Heart left ventricle (tissue), 16 donors: ENCODE results near the gene ZNF274. TPM values are rescaled to one million over a fixed set of nuclear protein-coding genes. Genes with fewer than 3 reads are reported as not detected.

Experiments used
- ATAC-seq, 4 donors: fragments of 200-7000 bp; cut with Tn5 transposase; one replicate each; pipeline ENCODE4 v1.9.1; 2020 to 2022; ENCODE audit warnings: moderate library complexity in 4 of 4, mild to moderate bottlenecking in 3 of 4, moderate number of reproducible peaks in 1 of 4
- DNase-seq, 5 donors: peaks; one replicate each; pipeline ENCODE4 v3.0.0-alpha.2; 2020
- H3K27ac ChIP-seq, 12 donors: fragments of 200-600 bp; sonication (generic) in 4 of 12; one replicate each; pipeline versions ENCODE4 v1.5.0 to v1.8.0; 2016 to 2022; ENCODE audit warnings: mild to moderate bottlenecking in 2 of 12
- H3K27me3 ChIP-seq, 9 donors: fragments of 200-600 bp; sonication (generic) in 2 of 9; one replicate each; pipeline versions ENCODE4 v1.5.1 to v1.8.0; 2016 to 2022; ENCODE audit warnings: mild to moderate bottlenecking in 3 of 9
- H3K36me3 ChIP-seq, 9 donors: fragments of 200-600 bp; sonication (generic) in 2 of 9; one replicate each; pipeline versions ENCODE4 v1.5.0 to v1.8.0; 2018 to 2022; ENCODE audit warnings: mild to moderate bottlenecking in 2 of 9
- H3K4me1 ChIP-seq, 12 donors: fragments of 200-600 bp; sonication (generic) in 4 of 12; one replicate each; pipeline versions ENCODE4 v1.5.0 to v1.8.0; 2016 to 2022; ENCODE audit warnings: mild to moderate bottlenecking in 3 of 12
- H3K4me3 ChIP-seq, 12 donors: fragments of 200-600 bp; sonication (generic) in 4 of 12; one replicate each; pipeline versions ENCODE4 v1.5.0 to v1.8.0; 2017 to 2022; ENCODE audit warnings: mild to moderate bottlenecking in 9 of 12, moderate library complexity in 4 of 12
- H3K9me3 ChIP-seq, 12 donors: fragments of 200-600 bp; sonication (generic) in 4 of 12; one replicate each; pipeline versions ENCODE4 v1.5.0 to v1.8.0; 2016 to 2022; ENCODE audit warnings: mild to moderate bottlenecking in 1 of 12
- CTCF ChIP-seq, 12 donors: fragments of 200-600 bp; sonication (generic) in 4 of 12; IDR thresholded peaks; one replicate each; pipeline versions ENCODE4 v1.5.0 to v1.8.0; 2018 to 2022; ENCODE audit warnings: antibody characterized with exemption in 12 of 12, mild to moderate bottlenecking in 5 of 12
- POLR2A ChIP-seq, 2 donors: fragments of 450-650 bp; IDR thresholded peaks; one replicate each; pipeline ENCODE4 v1.6.1; 2017; ENCODE audit warnings: antibody characterized with exemption in 2 of 2, mild to moderate bottlenecking in 2 of 2, moderate library complexity in 2 of 2
- WGBS, 4 donors: extraction: QIAGEN DNeasy Blood & Tissue Kit in 2 of 4; methylation state at CpG; one replicate each; pipeline versions ENCODE4 v1.1.5 to v1.1.7; 2013 to 2018; 5-methylcytosine and 5-hydroxymethylcytosine counted together
- intact Hi-C, 10 donors: fragments of 100-400 bp; cut with DNase I; formaldehyde crosslinking; loops; one replicate each; pipeline versions ENCODE4 v1.11.1 to v1.14.2; 2022
- polyA plus RNA-seq, 2 donors: library from polyadenylated mRNA; stranded (reverse); fragments of 200-250 nt; gene quantifications; one replicate each; pipeline ENCODE4 v1.2.3, GENCODE V29; 2013
- total RNA-seq, 9 donors: library from RNA; depleted of rRNA in 2 of 9; stranded (reverse); fragments of >200 nt in 2 of 9; fragmentation: NEBNext Ultra II Directional in 3 of 9; extraction: Animal tissue kit (Norgen Biotek cat#: 25700) in 3 of 9; gene quantifications; one replicate each; pipeline versions ENCODE4 v1.1.0 to v1.2.4, GENCODE V29; 2016 to 2023
- donor health status: ischemic (EF 13 %, LVEDD 7.1; RV severe dilation, severe dysfunction).
- donor health status: healthy with polysubstance abuse.
- donor health status: DM: no; HTN: yes; CAD: no.
- donor health status: DM: no; HTN: no; CAD: no.
- donor health status: ischemic (EF 25% LVEDD 6.9; RV normal size, moderate dysfunction).
- donor health status: ischemic (EF 25% LVEDD 5.7; RV mildly dilated, moderate dysfunction).
- donor health status: healthy.
- donor health status: DM: yes; HTN: yes; CAD: no.
- donor health status: ischemic (EF 35%, LVEDD 5.7; RV mildly dilated, moderate dysfunction).
- donor health status: nonischemic (EF 11% LVEDD 7.7; RV severe dilation, severe dysfunction).
- donor health status: DM: yes; HTN: yes; CAD: no.
- donor health status: PGD.
- donor health status: ischemic (EF 29% LVEDD 5.4; RV normal size, mild dysfunction).
- donor health status: nonischemic (EF 23%, LVEDD 6.1; RV moderate dilation, normal function).

ZNF274 gene
- total and polyA plus RNA-seq, 11 donors: 8.1 to 37.9 (median 21.8) TPM

GRCh38 chr19:58154679-58155648, 27.9 kb upstream of the ZNF274 start:
- intact Hi-C loops: loop anchor here (1.0 to 10.0 kb wide), 13 partner anchors 58 to 1053 kb away; partner anchors contain the start of genes ZNF776 (in 3 of the 10), ZNF17 (in 1 of the 10), ZNF256 (in 1 of the 10) and ZNF416 (in 1 of the 10)
- 3 to 4% (median 3%) methylated on average over 46 to 85 of the region's 85 CpGs for WGBS, 4 donors

GRCh38 chr19:58157045-58157728, 25.7 kb upstream of the ZNF274 start:
- Histone ChIP-seq H3K27ac (no peak overlapping the region), H3K4me3 (no peak overlapping the region), H3K27me3 (no peaks in the 10 kb centered on the region), H3K9me3 (peaks cover 0 to 24% (median 7%) of the 10 kb centered on the region in 12 donors), H3K4me1 (peaks cover 0 to 29% (median 16%) of the 10 kb centered on the region in 12 donors), H3K36me3 (no peaks in the 10 kb centered on the region)
- WGBS, 4 donors: 90 to 93% (median 91%) methylated on average over 43 to 53 of the region's 53 CpGs
- ATAC-seq (no peak), DNase-seq (no peak)
- intact Hi-C loops: loop anchor here in 7 of 10 donors (2.0 to 10.0 kb wide), 7 partner anchors 136 to 1052 kb away; partner anchors contain the start of genes ZNF776 (in 3 of the 7), ZNF17 (in 1 of the 7) and ZNF256 (in 1 of the 7)
- TF ChIP-seq POLR2A (IDR thresholded peaks at IDR 0.05): no peak

More at GRCh38 chr19:58154679-58155648, 27.9 kb upstream of the ZNF274 start:
- Histone ChIP-seq H3K4me1 (peaks cover 0 to 41% (median 22%) of the 10 kb centered on the region in 12 donors), H3K36me3 (no peaks in the 10 kb centered on the region), H3K27me3 (no peaks in the 10 kb centered on the region), H3K9me3 (peaks cover 0 to 4% (median 0%) of the 10 kb centered on the region in 12 donors), H3K27ac (peak overlapping the region; percentile 73 to 97 (median 93)), H3K4me3 (peak overlapping the region; percentile 70 to 99 (median 90))
- peak in 1 of 2 donors; percentile 82 for TF ChIP-seq POLR2A (IDR thresholded peaks at IDR 0.05)
- peak; percentile 96 to 99 (median 99) for TF ChIP-seq CTCF (IDR thresholded peaks at IDR 0.05)
- DNase-seq (peak; percentile 97 to 99 (median 97)), ATAC-seq (peak; percentile 93 to 98 (median 98))

- DNase-seq (no peak), ATAC-seq (no peak)
- Histone ChIP-seq H3K9me3 (peaks cover 4 to 100% (median 88%) of the 10 kb centered on the region in 12 donors), H3K27me3 (no peaks in the 10 kb centered on the region), H3K27ac (no peak overlapping the region), H3K36me3 (no peaks in the 10 kb centered on the region), H3K4me1 (no peaks in the 10 kb centered on the region), H3K4me3 (no peak overlapping the region)
- WGBS, 4 donors: 78 to 94% (median 86%) methylated on average over 1 of the region's 1 CpG
- TF ChIP-seq POLR2A (IDR thresholded peaks at IDR 0.05) (no peak), CTCF (IDR thresholded peaks at IDR 0.05) (no peak)
- intact Hi-C loops: no loop called here
These were observed 16.6 kb upstream of the ZNF274 start for GRCh38 chr19:58166268-58166667.

GRCh38 chr19:58166708-58167280, 16.1 kb upstream of the ZNF274 start:
- no peaks in the 10 kb centered on the region for H3K4me1 ChIP-seq
- ATAC-seq: no peak
- H3K27ac ChIP-seq: no peak overlapping the region
- H3K4me3 ChIP-seq: no peak overlapping the region
- H3K9me3 ChIP-seq: peaks cover 4 to 100% (median 91%) of the 10 kb centered on the region in 12 donors
- no peak for TF ChIP-seq CTCF (IDR thresholded peaks at IDR 0.05)
- no peak for TF ChIP-seq POLR2A (IDR thresholded peaks at IDR 0.05)
- intact Hi-C loops: no loop called here
- H3K27me3 ChIP-seq: no peaks in the 10 kb centered on the region
- WGBS, 4 donors: 47 to 67% (median 59%) methylated on average over 4 of the region's 4 CpGs
- DNase-seq: no peak
- no peaks in the 10 kb centered on the region for H3K36me3 ChIP-seq
